Stimulated activated CD8-positive, alpha-beta memory T cell treated with anti-CD3 and anti-CD28 coated beads, Interleukin-2, amount 100 ng/mL, for 1 hour (primary cell): ENCODE results near the gene RSKR.
"Not testable (repeated sequence)": the region's sequence is repeated elsewhere in the genome, so short reads cannot be mapped to it uniquely, and the experiment has no call there.

Experiments
- DNase-seq, 2 donors: peaks; one replicate each; pipeline ENCODE4 v3.0.0-alpha.2; 2020; ENCODE audit warnings: low read depth in 2 of 2

Gene RSKR

GRCh38 chr17:28622186-28622585 lies 8.2 kb upstream of the RSKR start:
- DNase-seq, result no peak

GRCh38 chr17:28620010-28620409 lies 6.0 kb upstream of the RSKR start:
- DNase-seq, result no peak

- DNase-seq, result no peak
Measured at GRCh38 chr17:28618464-28618863, 4.5 kb upstream of the RSKR start.

- DNase-seq, result no peak
Measured at GRCh38 chr17:28616281-28616680, 2.3 kb upstream of the RSKR start.

- no peak for DNase-seq
Measured at GRCh38 chr17:28615260-28615940, 1.4 kb upstream of the RSKR start.

GRCh38 chr17:28612936-28613872 lies 781 bp downstream of the RSKR start:
- peak in 1 of 2 donors; percentile 10 for DNase-seq

- no peak for DNase-seq
Measured at GRCh38 chr17:28612531-28612930, 1.5 kb downstream of the RSKR start.

- DNase-seq, result no peak
Measured at GRCh38 chr17:28610376-28610775, 3.6 kb downstream of the RSKR start.

- DNase-seq, result not testable (repeated sequence)
Measured at GRCh38 chr17:28604031-28604430, 10.0 kb downstream of the RSKR start.

- DNase-seq, result peak; percentile 22 to 36
Measured at GRCh38 chr17:28599311-28600184, 14.4 kb downstream of the RSKR start.

- DNase-seq, result peak; percentile 89 to 93
Measured at GRCh38 chr17:28598799-28599310, 15.1 kb downstream of the RSKR start, which contains the start of gene SPAG5. SPAG5 (minus strand) TSS chr17:28599025; CDS start chr17:28598946, 79 bp downstream.

- DNase-seq, result no peak
Measured at GRCh38 chr17:28598389-28598788, 15.6 kb downstream of the RSKR start.

GRCh38 chr17:28597606-28598383 lies 16.2 kb downstream of the RSKR start:
- DNase-seq, result no peak

GRCh38 chr17:28592260-28592659 lies 21.7 kb downstream of the RSKR start:
- DNase-seq, result no peak

- no peak for DNase-seq
Measured at GRCh38 chr17:28585851-28586250, 28.1 kb downstream of the RSKR start.

- DNase-seq, result no peak
Measured at GRCh38 chr17:28584434-28584833, 29.6 kb downstream of the RSKR start.

- DNase-seq, result no peak
Measured at GRCh38 chr17:28582513-28582912, 31.5 kb downstream of the RSKR start.

GRCh38 chr17:28580959-28581358 lies 33.0 kb downstream of the RSKR start:
- DNase-seq, result no peak

- no peak for DNase-seq
Measured at GRCh38 chr17:28579526-28579925, 34.5 kb downstream of the RSKR start.

- no peak for DNase-seq
Measured at GRCh38 chr17:28578246-28579195, 35.5 kb downstream of the RSKR start.
